Stimulated activated CD4-positive, alpha-beta T cell treated with anti-CD3 and anti-CD28 coated beads, TNF-alpha, amount 100 ng/mL, for 24 hours (primary cell): Measurements from ENCODE around the gene ABCC12.

ENCODE experiments used
- DNase-seq, 3 experiments: peaks; one replicate each; pipeline ENCODE4 v3.0.0-alpha.2; 2020; ENCODE audit warnings: low read depth in 3 of 3

The ABCC12 gene

GRCh38 chr16:48132696-48133095 lies 23.1 kb downstream of the ABCC12 start:
- no peak for DNase-seq

GRCh38 chr16:48131201-48131935 lies 24.4 kb downstream of the ABCC12 start:
- DNase-seq = no peak

- DNase-seq = no peak
These were observed 25.9 kb downstream of the ABCC12 start for GRCh38 chr16:48129926-48130325.

GRCh38 chr16:48128769-48129168 lies 27.0 kb downstream of the ABCC12 start:
- no peak for DNase-seq

GRCh38 chr16:48126801-48127644 lies 28.8 kb downstream of the ABCC12 start:
- no peak for DNase-seq

- no peak for DNase-seq
These were observed 29.9 kb downstream of the ABCC12 start for GRCh38 chr16:48125888-48126287.

- no peak for DNase-seq
These were observed 31.5 kb downstream of the ABCC12 start for GRCh38 chr16:48124266-48124665.

- DNase-seq = peak; percentile 36 to 72 (median 46)
These were observed 32.5 kb downstream of the ABCC12 start for GRCh38 chr16:48123104-48123788.

GRCh38 chr16:48121276-48121675 lies 34.5 kb downstream of the ABCC12 start:
- DNase-seq = no peak

- no peak for DNase-seq
These were observed 37.0 kb downstream of the ABCC12 start for GRCh38 chr16:48118841-48119240.

GRCh38 chr16:48117217-48118105 lies 38.3 kb downstream of the ABCC12 start:
- peak; percentile 14 to 55 (median 28) for DNase-seq

GRCh38 chr16:48115299-48115698 lies 40.5 kb downstream of the ABCC12 start:
- DNase-seq = no peak

GRCh38 chr16:48114410-48114809 lies 41.4 kb downstream of the ABCC12 start:
- DNase-seq = no peak

- DNase-seq = no peak
These were observed 42.3 kb downstream of the ABCC12 start for GRCh38 chr16:48113471-48113870.

- no peak for DNase-seq
These were observed 42.8 kb downstream of the ABCC12 start for GRCh38 chr16:48113001-48113400.

GRCh38 chr16:48112600-48112999 lies 43.2 kb downstream of the ABCC12 start:
- no peak for DNase-seq

- DNase-seq = no peak
These were observed 44.8 kb downstream of the ABCC12 start for GRCh38 chr16:48110982-48111381.

GRCh38 chr16:48110000-48110399 lies 45.8 kb downstream of the ABCC12 start:
- DNase-seq = no peak

GRCh38 chr16:48109475-48109874 lies 46.3 kb downstream of the ABCC12 start:
- DNase-seq = no peak

- DNase-seq = no peak
These were observed 49.3 kb downstream of the ABCC12 start for GRCh38 chr16:48106446-48106845.
